ENCODE data around the gene TPST2. TPM values are rescaled to one million over a fixed set of nuclear protein-coding genes. Genes with fewer than 3 reads are reported as not detected.
"Not testable (repeated sequence)": the region's sequence is repeated elsewhere in the genome, so short reads cannot be mapped to it uniquely, and the experiment has no call there.

TPST2 gene
- total RNA-seq, 1 experiment from 2014 or later = 7.0 TPM

DNA sequence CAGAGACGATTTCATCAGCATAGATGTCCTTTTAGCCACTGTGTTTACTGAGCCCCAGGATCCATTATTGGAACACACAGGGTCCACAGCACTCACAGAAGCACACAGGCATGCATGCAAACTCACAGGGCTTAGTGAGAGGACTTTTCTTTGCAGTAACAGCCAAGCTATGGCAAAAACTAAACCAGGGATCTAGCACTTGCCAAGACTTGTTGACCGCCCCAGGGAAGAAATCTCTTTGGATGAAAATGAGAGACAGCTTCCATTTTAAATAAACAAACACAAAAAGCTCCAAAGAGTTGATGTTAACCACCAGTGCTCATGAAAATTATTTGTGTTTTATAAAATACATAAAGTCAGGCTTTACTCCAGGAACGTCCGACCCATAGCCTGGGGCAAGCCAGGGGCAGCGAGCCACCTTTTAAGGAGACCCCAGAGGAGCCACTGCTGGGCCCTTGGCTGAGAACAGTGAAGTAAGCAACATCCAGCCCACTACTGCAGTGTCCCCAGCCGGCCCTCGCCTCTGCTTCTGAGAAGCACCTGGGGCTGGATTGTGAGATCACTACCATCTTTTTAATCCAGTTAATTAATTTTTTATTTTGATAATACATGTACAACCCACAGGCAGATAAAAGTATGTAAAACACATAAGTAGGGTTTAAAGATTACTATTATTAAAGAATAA, 55.6 kb downstream of the TPST2 start:
- Mint-ChIP-seq H3K27me3 (ENCODE audit: insufficient read depth, unreplicated experiment) (no peaks in the 10 kb centered on the region), H3K4me3 (ENCODE audit: unreplicated experiment) (no peak overlapping the region), H3K9me3 (ENCODE audit: unreplicated experiment) (no peaks in the 10 kb centered on the region), H3K36me3 (ENCODE audit: insufficient read depth, unreplicated experiment) (peaks cover 9% of the 10 kb centered on the region), H3K4me1 (ENCODE audit: insufficient read depth, unreplicated experiment) (peaks cover 15% of the 10 kb centered on the region), H3K27ac (ENCODE audit: low read depth, unreplicated experiment) (no peak overlapping the region)
- TF ChIP-seq, protein P1, sequence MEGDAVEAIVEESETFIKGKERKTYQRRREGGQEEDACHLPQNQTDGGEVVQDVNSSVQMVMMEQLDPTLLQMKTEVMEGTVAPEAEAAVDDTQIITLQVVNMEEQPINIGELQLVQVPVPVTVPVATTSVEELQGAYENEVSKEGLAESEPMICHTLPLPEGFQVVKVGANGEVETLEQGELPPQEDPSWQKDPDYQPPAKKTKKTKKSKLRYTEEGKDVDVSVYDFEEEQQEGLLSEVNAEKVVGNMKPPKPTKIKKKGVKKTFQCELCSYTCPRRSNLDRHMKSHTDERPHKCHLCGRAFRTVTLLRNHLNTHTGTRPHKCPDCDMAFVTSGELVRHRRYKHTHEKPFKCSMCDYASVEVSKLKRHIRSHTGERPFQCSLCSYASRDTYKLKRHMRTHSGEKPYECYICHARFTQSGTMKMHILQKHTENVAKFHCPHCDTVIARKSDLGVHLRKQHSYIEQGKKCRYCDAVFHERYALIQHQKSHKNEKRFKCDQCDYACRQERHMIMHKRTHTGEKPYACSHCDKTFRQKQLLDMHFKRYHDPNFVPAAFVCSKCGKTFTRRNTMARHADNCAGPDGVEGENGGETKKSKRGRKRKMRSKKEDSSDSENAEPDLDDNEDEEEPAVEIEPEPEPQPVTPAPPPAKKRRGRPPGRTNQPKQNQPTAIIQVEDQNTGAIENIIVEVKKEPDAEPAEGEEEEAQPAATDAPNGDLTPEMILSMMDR (IDR thresholded peaks at IDR 0.05; ENCODE audit: unreplicated experiment) = no peak
- DNase-seq (ENCODE audit: unreplicated experiment) = peak; percentile 38
- intact Hi-C loops (cut with micrococcal nuclease) = no loop called here
- CTCF ChIA-PET = interaction anchor here (0.6 to 0.8 kb wide), 2 partner anchors 170 to 750 kb away, joined by 4 to 5 read pairs; no protein-coding TSS in a partner anchor
- no TSS peak for BruUV-seq (replicated peaks)
- POLR2A ChIA-PET = interaction anchor here (0.8 kb wide), 1 partner anchor 51 kb away, joined by 3 read pairs; the partner anchor contains the start of genes HPS4 and SRRD

DNA sequence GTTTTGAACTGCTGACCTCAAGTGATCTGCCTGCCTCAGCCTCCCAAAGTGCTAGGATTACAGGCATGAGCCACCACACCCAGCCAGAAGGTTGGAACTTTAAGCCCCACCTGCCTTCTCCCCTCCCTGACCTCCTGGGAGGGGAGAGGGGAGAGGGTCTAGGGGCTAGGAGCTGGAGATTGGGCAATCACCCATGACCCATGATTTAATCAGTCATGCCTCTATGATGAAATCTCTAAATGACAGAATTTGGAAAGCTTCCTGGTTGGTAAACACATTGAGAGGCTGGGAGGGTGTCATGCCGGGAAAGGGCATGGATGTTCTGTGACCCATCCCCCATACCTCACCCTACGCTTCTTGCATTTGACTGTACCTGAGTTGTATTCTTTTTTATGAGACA, 60.6 kb downstream of the TPST2 start:
- Mint-ChIP-seq H3K27ac (ENCODE audit: low read depth, unreplicated experiment) (peak overlapping the region; percentile 79), H3K36me3 (ENCODE audit: insufficient read depth, unreplicated experiment) (peaks cover 15% of the 10 kb centered on the region), H3K4me3 (ENCODE audit: unreplicated experiment) (no peak overlapping the region), H3K4me1 (ENCODE audit: insufficient read depth, unreplicated experiment) (peaks cover 15% of the 10 kb centered on the region), H3K27me3 (ENCODE audit: insufficient read depth, unreplicated experiment) (no peaks in the 10 kb centered on the region), H3K9me3 (ENCODE audit: unreplicated experiment) (no peaks in the 10 kb centered on the region)
- ChIA-PET CTCF (interaction anchor here (0.7 to 1.5 kb wide), 2 partner anchors 26 to 32 kb away, joined by 3 read pairs; no protein-coding TSS in a partner anchor), POLR2A (interaction anchor here (0.8 to 2.2 kb wide), 3 partner anchors 17 to 61 kb away, joined by 3 to 13 read pairs (median 6); partner anchors contain the start of genes HPS4, SRRD and TFIP11)
- BruUV-seq (replicated peaks) = no TSS peak
- TF ChIP-seq, protein P1 (IDR thresholded peaks at IDR 0.05; ENCODE audit: unreplicated experiment) = no peak
- intact Hi-C loops (cut with micrococcal nuclease) = loop anchor here (2.0 kb wide), 1 partner anchor 61 kb away; the partner anchor contains the start of gene TPST2
- DNase-seq (ENCODE audit: unreplicated experiment) = peak; percentile 80

DNA sequence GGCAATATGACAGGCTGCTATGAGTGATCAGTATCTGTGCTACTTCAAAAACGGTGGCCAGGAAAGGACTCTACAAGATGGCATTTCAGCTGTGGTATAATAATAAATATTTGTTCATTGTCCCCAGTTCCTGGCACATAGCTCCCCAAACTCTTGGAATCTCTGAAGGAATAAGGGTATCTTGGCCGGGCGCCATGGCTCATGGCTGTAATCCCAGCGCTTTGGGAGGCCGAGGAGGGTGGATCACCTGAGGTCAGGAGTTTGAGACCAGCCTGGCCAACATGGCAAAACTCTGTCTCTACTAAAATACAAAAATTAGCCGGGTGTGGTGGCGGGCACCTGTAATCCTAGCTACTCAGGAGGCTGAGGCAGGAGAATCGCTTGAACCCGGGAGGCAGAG, 61.4 kb downstream of the TPST2 start:
- ChIA-PET POLR2A (interaction anchor here (2.2 kb wide), 1 partner anchor 16 kb away, joined by 13 read pairs; the partner anchor contains the start of gene TFIP11), CTCF (interaction anchor here (0.7 to 1.5 kb wide), 2 partner anchors 25 to 68 kb away, joined by 3 read pairs; no protein-coding TSS in a partner anchor)
- intact Hi-C loops (cut with micrococcal nuclease) = loop anchor here (2.0 kb wide), 1 partner anchor 62 kb away; the partner anchor contains the start of gene TPST2
- peaks cover 15% of the 10 kb centered on the region for H3K36me3 Mint-ChIP-seq (ENCODE audit: insufficient read depth, unreplicated experiment)
- BruUV-seq (replicated peaks); H3K4me3 Mint-ChIP-seq (ENCODE audit: unreplicated experiment); H3K27ac Mint-ChIP-seq (ENCODE audit: low read depth, unreplicated experiment); H3K27me3 Mint-ChIP-seq (ENCODE audit: insufficient read depth, unreplicated experiment); DNase-seq (ENCODE audit: unreplicated experiment); H3K9me3 Mint-ChIP-seq (ENCODE audit: unreplicated experiment): not testable (repeated sequence)
- peaks cover 10% of the 10 kb centered on the region for H3K4me1 Mint-ChIP-seq (ENCODE audit: insufficient read depth, unreplicated experiment)

DNA sequence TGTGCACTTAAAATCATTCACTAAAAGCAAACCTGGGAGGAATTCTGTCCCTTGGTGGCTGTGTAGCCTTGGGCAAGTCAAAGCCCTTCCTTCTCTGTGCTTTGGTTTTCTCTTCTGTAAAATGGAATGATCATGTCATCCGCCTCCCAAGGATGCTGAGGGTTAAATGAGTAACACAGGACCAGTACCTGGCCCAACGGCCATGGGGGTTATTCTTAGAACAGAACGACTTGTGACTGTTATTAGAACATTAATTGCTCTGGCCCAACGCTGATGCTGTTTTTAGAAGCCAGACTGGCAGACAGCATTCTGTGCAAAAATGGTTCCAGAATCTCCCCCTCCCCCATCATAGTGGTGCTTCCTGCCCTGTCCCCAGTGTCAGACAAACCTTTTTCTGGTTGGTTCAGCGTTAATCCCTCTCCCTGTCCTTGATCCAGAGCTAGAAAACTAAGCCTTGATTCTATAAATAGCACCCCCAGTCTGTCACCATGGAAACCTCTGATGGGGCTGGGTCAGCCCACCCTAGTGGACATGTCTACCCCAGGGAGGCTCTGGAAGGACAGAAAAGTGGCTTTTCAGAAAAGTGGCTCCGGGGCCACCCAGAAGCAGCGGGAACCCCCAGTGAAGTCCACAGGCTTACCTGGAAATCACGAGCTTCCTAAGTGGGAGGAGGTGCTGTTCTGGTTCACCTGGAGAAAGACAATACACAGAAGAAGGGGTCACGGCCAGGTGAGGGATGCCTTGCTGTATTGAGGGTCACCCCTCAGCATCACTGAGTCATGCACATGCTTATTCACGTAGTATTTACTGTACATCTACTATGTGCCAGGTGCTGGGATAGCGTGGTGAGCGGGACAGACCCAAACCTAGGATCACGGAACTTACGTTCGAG, 62.1 kb downstream of the TPST2 start:
- intact Hi-C loops (cut with micrococcal nuclease) = loop anchor here (2.0 kb wide), 1 partner anchor 63 kb away; the partner anchor contains the start of gene TPST2
- ChIA-PET CTCF (no interaction called here), POLR2A (interaction anchor here (1.8 kb wide), 1 partner anchor 15 kb away, joined by 4 read pairs; the partner anchor contains the start of gene TFIP11)
- no peak overlapping the region for H3K4me3 Mint-ChIP-seq (ENCODE audit: unreplicated experiment)
- H3K4me1 Mint-ChIP-seq (ENCODE audit: insufficient read depth, unreplicated experiment) = peaks cover 10% of the 10 kb centered on the region
- peaks cover 15% of the 10 kb centered on the region for H3K36me3 Mint-ChIP-seq (ENCODE audit: insufficient read depth, unreplicated experiment)
- no TSS peak for BruUV-seq (replicated peaks)
- TF ChIP-seq, protein P1 (IDR thresholded peaks at IDR 0.05; ENCODE audit: unreplicated experiment) = no peak
- no peak overlapping the region for H3K27ac Mint-ChIP-seq (ENCODE audit: low read depth, unreplicated experiment)
- DNase-seq (ENCODE audit: unreplicated experiment) = no peak
- H3K27me3 Mint-ChIP-seq (ENCODE audit: insufficient read depth, unreplicated experiment) = no peaks in the 10 kb centered on the region
- no peaks in the 10 kb centered on the region for H3K9me3 Mint-ChIP-seq (ENCODE audit: unreplicated experiment)
